Measurements from ENCODE around the gene PLPP1. TPM values are rescaled to one million over a fixed set of nuclear protein-coding genes. Genes with fewer than 3 reads are reported as not detected.

The PLPP1 gene
- total and polyA plus RNA-seq, 4 donors: 51.9 to 129 (median 60.7) TPM

DNA sequence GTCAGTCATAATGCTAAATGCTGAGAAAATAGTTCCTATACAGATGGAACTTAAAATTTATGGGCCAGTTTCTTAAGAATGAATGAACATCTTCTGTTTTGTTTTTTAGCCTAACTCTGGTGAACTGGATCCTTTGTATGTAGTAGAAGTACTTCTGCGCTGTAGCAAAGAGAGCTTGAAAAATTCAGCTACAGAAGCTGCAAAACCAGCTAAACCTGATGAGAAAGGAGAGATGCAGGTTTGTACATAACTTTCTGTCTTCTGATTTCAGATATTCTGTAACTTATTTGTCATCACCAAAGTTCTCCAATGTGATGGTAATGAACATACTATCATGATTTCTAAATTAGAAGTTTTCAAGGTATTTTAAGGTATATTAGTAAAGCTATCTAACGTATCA is 146.9 kb downstream of the PLPP1 start:
- no peak overlapping the region for H3K9ac ChIP-seq (ENCODE audit: insufficient read depth in 1 of 2, low read length in 2 of 2)
- peaks cover 10 to 38% (median 29%) of the 10 kb centered on the region in 4 donors for H3K36me3 ChIP-seq (ENCODE audit: control insufficient read depth in 4 of 4, insufficient read depth in 4 of 4, low read length in 4 of 4)
- no peak overlapping the region for H3K27ac ChIP-seq (ENCODE audit: low read depth in 1 of 2, low read length in 1 of 2)
- ATAC-seq (ENCODE audit: insufficient read depth, low FRiP score) (no peak), DNase-seq (peak in 1 of 3 donors; percentile 57)
- 95 to 97% methylated on average over 2 of the region's 2 CpGs for whole genome bisulfite sequencing, 2 donors
- H3K4me1 ChIP-seq (ENCODE audit: control insufficient read depth in 5 of 5, insufficient read depth in 5 of 5, low read length in 5 of 5): peaks cover 0 to 4% (median 0%) of the 10 kb centered on the region in 5 donors
- H3K27me3 ChIP-seq (ENCODE audit: control insufficient read depth in 3 of 3, insufficient read depth in 3 of 3, low read length in 2 of 3): no peaks in the 10 kb centered on the region
- TF ChIP-seq, protein P1, sequence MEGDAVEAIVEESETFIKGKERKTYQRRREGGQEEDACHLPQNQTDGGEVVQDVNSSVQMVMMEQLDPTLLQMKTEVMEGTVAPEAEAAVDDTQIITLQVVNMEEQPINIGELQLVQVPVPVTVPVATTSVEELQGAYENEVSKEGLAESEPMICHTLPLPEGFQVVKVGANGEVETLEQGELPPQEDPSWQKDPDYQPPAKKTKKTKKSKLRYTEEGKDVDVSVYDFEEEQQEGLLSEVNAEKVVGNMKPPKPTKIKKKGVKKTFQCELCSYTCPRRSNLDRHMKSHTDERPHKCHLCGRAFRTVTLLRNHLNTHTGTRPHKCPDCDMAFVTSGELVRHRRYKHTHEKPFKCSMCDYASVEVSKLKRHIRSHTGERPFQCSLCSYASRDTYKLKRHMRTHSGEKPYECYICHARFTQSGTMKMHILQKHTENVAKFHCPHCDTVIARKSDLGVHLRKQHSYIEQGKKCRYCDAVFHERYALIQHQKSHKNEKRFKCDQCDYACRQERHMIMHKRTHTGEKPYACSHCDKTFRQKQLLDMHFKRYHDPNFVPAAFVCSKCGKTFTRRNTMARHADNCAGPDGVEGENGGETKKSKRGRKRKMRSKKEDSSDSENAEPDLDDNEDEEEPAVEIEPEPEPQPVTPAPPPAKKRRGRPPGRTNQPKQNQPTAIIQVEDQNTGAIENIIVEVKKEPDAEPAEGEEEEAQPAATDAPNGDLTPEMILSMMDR (IDR thresholded peaks at IDR 0.05; ENCODE audit: control extremely low read depth, extremely low read depth): no peak
- H3K4me3 ChIP-seq: no peak overlapping the region
- peaks cover 0 to 8% (median 2%) of the 10 kb centered on the region in 4 donors for H3K9me3 ChIP-seq (ENCODE audit: control insufficient read depth in 4 of 4, insufficient read depth in 3 of 4, low read length in 3 of 4)

DNA sequence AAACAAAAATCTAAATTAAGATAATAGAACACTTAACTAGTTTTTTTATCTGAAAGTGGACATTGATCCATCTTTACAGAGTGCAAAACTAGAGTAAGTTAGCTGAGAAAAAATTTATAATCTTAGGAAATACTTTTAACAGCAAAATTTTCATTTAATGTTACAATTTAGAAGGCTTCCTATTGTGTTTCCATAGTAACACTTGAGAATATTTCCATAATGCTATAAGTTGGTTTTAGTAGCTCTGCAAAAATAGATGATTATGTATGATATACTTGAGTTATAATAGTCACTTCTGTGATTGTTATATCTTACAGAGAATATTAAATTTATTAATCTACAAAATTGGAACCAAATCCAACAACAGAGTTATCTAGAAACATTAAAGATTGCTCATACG is 148.4 kb downstream of the PLPP1 start:
- Histone ChIP-seq H3K9me3 (ENCODE audit: control insufficient read depth in 4 of 4, insufficient read depth in 3 of 4, low read length in 3 of 4) (peaks cover 0 to 3% (median 1%) of the 10 kb centered on the region in 4 donors), H3K27ac (ENCODE audit: low read depth in 1 of 2, low read length in 1 of 2) (no peak overlapping the region), H3K36me3 (ENCODE audit: control insufficient read depth in 4 of 4, insufficient read depth in 4 of 4, low read length in 4 of 4) (peaks cover 5 to 32% (median 21%) of the 10 kb centered on the region in 4 donors), H3K4me3 (no peak overlapping the region), H3K9ac (ENCODE audit: insufficient read depth in 1 of 2, low read length in 2 of 2) (no peak overlapping the region), H3K4me1 (ENCODE audit: control insufficient read depth in 5 of 5, insufficient read depth in 5 of 5, low read length in 5 of 5) (peaks cover 0 to 4% (median 0%) of the 10 kb centered on the region in 5 donors), H3K27me3 (ENCODE audit: control insufficient read depth in 3 of 3, insufficient read depth in 3 of 3, low read length in 2 of 3) (no peaks in the 10 kb centered on the region)
- DNase-seq (no peak), ATAC-seq (ENCODE audit: insufficient read depth, low FRiP score) (no peak)
- TF ChIP-seq, protein P1 (IDR thresholded peaks at IDR 0.05; ENCODE audit: control extremely low read depth, extremely low read depth): no peak
- WGBS, 2 donors: 92 to 94% methylated on average over 1 of the region's 1 CpG

DNA sequence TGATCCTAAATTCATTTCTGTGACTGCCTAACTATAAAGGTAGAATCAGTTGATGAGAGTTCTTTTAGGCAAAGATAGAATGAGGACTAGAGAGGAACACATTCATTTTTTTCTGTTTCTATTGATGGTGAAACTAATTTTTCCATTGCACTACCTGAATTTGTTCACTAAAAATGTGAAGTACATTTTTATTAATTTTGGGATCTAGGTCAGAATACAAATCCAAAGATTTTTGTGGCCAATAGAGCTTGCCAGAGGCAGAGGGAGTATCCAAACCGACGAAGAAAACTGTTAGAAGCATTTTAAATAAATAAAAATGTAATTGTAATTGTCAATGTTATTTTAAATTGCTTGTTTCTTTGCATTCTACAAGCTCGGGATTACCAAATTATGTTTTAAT is 148.9 kb downstream of the PLPP1 start:
- Histone ChIP-seq H3K36me3 (ENCODE audit: control insufficient read depth in 4 of 4, insufficient read depth in 4 of 4, low read length in 4 of 4) (peaks cover 5 to 32% (median 21%) of the 10 kb centered on the region in 4 donors), H3K9me3 (ENCODE audit: control insufficient read depth in 4 of 4, insufficient read depth in 3 of 4, low read length in 3 of 4) (peaks cover 0 to 3% (median 1%) of the 10 kb centered on the region in 4 donors), H3K27ac (ENCODE audit: low read depth in 1 of 2, low read length in 1 of 2) (no peak overlapping the region), H3K27me3 (ENCODE audit: control insufficient read depth in 3 of 3, insufficient read depth in 3 of 3, low read length in 2 of 3) (no peaks in the 10 kb centered on the region), H3K4me1 (ENCODE audit: control insufficient read depth in 5 of 5, insufficient read depth in 5 of 5, low read length in 5 of 5) (peaks cover 0 to 4% (median 0%) of the 10 kb centered on the region in 5 donors), H3K4me3 (no peak overlapping the region), H3K9ac (ENCODE audit: insufficient read depth in 1 of 2, low read length in 2 of 2) (no peak overlapping the region)
- ATAC-seq (ENCODE audit: insufficient read depth, low FRiP score): no peak
- 91 to 97% methylated on average over 3 of the region's 3 CpGs for WGBS, 2 donors
- TF ChIP-seq, protein P1 (IDR thresholded peaks at IDR 0.05; ENCODE audit: control extremely low read depth, extremely low read depth): no peak
- no peak for DNase-seq

DNA sequence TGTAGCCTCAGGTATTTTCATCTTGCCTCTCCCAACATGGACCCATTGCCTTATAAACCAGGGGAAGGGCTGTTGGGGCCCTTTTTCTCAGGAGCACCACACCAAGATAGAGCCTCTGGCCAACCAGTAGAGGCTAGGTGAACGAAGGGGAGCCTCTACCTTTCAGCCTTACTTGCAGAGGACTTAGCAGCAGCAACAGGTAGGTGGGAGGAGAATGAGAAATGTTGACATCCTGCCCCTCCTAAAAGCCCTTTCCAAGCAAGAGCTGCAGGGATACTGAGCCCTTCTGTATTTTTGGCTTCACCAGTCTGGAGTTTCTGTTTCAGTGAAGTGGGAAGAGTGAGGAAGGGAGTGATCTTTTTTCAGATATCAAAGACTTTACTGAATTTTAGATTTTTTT is 149.5 kb downstream of the PLPP1 start:
- DNase-seq (no peak), ATAC-seq (ENCODE audit: insufficient read depth, low FRiP score) (no peak)
- TF ChIP-seq, protein P1 (IDR thresholded peaks at IDR 0.05; ENCODE audit: control extremely low read depth, extremely low read depth): no peak
- H3K27ac ChIP-seq (ENCODE audit: low read depth in 1 of 2, low read length in 1 of 2): no peak overlapping the region
- peaks cover 5 to 34% (median 21%) of the 10 kb centered on the region in 4 donors for H3K36me3 ChIP-seq (ENCODE audit: control insufficient read depth in 4 of 4, insufficient read depth in 4 of 4, low read length in 4 of 4)
- 93 to 98% methylated on average over 1 of the region's 1 CpG for WGBS, 2 donors
- H3K4me3 ChIP-seq: no peak overlapping the region
- H3K9me3 ChIP-seq (ENCODE audit: control insufficient read depth in 4 of 4, insufficient read depth in 3 of 4, low read length in 3 of 4): peaks cover 0 to 3% (median 1%) of the 10 kb centered on the region in 4 donors
- H3K27me3 ChIP-seq (ENCODE audit: control insufficient read depth in 3 of 3, insufficient read depth in 3 of 3, low read length in 2 of 3): no peaks in the 10 kb centered on the region
- no peak overlapping the region for H3K9ac ChIP-seq (ENCODE audit: insufficient read depth in 1 of 2, low read length in 2 of 2)
- H3K4me1 ChIP-seq (ENCODE audit: control insufficient read depth in 5 of 5, insufficient read depth in 5 of 5, low read length in 5 of 5): peaks cover 0 to 4% (median 0%) of the 10 kb centered on the region in 5 donors

Measured in lung (tissue), 12 donors.